ENCODE measurements around the gene DUSP15.
"Not testable (repeated sequence)": the region's sequence is repeated elsewhere in the genome, so short reads cannot be mapped to it uniquely, and the experiment has no call there.

DUSP15 gene, protein sequence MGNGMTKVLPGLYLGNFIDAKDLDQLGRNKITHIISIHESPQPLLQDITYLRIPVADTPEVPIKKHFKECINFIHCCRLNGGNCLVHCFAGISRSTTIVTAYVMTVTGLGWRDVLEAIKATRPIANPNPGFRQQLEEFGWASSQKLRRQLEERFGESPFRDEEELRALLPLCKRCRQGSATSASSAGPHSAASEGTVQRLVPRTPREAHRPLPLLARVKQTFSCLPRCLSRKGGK

DNA sequence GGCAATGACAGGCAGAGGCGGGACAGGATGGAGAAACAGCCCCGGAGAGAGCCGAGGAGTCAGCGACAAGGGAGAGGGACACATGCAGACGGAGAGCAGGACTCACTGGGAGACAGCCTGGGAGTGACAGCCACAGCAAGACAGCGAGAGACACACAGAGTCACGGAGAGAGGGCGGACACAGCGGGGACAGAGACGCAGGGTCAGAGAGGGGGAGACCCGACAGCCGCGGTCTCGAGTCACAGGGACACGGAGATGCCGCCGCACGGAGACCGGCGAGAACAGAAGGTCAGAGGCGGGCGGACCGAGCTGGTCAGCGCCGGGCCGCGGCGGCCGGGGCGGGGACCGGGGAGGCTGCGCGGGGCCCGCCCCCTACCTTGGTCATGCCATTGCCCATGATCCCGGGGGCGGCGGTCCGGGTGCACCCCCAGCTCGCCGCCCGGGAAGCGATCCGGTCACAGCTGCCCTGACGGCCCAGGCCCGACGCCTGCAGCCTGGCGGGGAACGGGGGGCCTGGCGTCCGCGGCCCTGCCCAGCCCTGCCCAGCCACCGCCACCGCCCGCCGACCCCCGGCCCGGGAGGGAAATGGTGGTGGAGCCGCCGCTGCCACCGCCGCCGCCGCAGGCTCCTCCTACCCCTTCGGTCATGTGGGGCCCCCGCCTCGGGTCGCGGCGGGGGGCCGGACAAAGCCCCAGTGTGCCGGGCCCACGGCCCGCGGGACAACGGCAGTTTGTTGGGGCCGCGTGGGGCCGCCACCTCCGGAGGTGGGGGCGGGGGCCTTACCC lies at the start of gene DUSP15, which contains the start of gene TTLL9:
Gene DUSP15 (minus strand): TSS at position 586 of the 784 bp plus-strand sequence. CDS start 190 bp downstream, at position 396.
Gene TTLL9 (plus strand): TSS at position 693 of the 784 bp plus-strand sequence. CDS start 493 bp downstream, outside the sequence.
- no peak for DNase-seq (ENCODE audit: low read depth in 2 of 2)

DNA sequence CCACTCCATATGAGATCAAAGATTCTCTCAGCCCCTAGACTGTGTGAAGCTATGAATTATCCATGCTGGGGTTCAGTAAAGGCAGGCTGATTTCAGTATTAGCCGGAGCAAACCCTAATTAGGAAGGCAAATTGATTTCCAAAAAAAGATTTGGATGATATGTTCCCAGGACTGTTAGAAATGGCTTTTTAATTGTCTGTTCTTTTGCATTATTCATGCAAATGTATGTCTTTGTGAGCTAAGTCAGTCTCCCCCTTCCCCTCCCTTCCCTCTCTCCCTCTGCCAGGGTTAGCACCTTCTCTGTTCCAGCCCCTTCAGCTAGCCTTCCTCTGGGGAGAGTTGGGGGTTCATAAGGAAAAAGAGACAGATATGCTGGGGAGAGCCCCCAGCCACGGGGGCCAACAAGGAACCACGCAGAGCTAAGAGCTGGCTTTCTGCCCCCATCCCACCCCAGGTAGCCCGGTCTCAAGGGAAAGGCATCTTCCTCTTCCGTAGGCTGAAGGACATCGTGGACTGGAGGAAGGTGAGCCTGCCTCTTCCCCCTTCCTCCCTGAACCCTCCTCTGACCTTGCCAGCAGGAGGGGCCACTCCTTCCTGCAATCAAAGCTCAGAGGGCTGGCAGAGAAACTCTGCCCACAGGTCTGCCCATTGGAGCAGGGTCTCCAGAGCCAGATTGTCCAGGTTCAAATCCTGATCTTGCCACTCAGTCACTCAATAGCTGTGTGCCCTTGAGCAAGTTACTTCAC lies 49.3 kb upstream of the DUSP15 start:
- DNase-seq (ENCODE audit: low read depth in 2 of 2), result no peak

DNA sequence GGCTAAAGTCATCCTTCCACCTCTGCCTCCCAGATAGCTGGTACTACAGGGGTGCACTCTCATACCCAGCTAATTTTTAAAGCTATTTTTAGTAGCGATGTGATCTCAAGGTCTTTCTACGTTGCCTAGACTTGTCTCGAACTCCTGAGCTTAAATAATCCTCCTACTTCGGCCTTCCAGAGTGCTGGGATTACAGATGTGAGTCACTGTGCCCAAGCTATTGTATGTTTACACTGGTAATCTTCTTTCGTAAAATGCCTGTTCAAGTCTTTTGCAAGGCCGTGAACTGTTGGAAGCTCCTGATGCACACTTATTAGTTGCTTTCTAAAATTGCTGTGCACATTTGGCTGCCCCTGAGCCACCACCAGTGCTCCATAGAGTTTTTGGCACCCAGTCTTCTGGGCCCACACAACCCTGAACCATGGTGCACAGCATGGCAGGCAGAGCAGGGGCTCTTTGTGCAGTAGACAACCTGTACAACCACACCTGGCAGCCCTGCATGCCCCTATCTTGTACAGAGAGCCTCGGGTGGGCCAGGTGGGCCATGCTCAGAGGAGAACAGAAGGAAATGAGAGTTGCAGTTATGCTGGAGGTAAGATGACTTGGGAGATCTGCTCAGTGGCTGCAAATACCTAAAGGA lies 48.3 kb upstream of the DUSP15 start:
- no peak for DNase-seq (ENCODE audit: low read depth in 2 of 2)

DNA sequence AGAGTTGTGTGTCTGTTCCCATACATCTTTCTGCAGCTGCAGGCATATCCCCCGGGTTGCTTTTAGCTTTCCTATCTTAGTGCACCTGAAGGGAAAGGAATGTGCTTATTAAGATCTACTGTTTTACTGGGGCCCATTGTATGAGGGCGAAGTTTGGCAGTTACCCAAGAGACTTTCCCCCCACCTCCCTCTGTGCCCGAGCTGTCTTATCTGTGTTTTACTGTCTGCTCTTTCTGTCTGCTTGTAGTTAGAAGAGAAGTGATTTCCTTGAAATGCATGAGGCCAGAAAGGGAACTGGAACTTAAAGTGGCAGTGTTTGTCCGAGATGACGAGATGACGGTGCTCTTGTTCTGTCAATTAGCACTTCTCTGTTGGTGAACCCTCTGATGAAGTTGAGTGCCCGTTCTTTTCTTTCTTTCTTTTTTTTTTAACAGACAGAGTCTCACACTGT lies 47.7 kb upstream of the DUSP15 start:
- DNase-seq (ENCODE audit: low read depth in 2 of 2), result not testable (repeated sequence)

DNA sequence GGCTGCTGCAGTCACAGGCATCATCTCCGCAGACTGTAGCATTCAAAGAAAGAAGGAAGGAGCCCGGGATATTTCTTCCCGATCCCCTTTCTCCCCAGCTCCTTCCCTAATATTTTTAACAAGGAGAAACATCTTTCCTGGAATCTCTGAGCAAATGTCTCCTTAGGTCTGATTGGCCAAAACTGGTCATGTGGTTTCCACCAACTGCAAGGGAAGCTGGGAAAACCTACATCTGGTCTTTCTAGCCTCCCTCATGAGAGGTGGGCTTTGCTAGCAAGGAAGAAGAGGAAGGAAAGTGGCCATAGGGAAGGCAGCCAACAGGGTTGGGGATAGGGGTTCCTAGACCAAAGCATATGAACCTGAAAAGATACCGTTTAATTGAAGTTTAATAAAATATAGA lies 46.4 kb upstream of the DUSP15 start:
- DNase-seq (ENCODE audit: low read depth in 2 of 2), result no peak

DNA sequence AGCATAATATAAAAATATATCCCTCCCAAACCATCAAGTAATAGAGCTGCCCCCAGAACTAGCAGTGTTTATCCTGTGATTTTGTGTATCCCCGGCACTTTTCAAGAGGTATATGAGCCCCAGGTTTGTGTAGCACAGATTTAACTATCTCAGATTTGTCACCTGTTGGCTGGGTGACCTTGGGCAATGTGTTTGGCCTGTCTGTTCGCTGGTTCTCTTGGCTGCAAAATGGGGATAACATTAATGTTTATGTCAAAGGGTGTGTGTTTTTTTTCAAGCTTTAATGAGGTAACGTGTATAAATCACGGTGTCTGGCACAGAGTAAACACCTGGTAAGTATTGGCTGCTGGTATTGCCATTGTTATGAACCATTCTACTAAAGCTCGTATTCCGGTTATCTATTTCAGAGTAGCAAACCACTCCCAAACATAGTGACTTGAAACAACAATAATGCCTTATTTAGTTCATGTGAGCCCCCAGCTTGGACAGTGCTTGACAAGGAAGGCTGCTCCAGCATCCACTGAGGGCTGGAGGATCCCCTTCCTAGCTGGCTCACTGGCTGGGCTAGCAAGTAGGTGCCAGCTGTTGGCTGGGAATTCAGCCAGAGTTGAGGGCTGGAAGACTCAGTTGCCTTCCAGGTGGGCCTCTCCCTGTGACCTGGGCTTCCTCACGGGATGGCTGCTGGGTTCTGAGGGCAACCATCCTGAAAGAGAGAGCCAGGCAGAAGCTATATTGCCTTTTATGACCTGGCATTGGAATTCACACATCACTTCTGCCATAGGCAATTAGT lies 45.4 kb upstream of the DUSP15 start:
- DNase-seq (ENCODE audit: low read depth in 2 of 2), result no peak

DNA sequence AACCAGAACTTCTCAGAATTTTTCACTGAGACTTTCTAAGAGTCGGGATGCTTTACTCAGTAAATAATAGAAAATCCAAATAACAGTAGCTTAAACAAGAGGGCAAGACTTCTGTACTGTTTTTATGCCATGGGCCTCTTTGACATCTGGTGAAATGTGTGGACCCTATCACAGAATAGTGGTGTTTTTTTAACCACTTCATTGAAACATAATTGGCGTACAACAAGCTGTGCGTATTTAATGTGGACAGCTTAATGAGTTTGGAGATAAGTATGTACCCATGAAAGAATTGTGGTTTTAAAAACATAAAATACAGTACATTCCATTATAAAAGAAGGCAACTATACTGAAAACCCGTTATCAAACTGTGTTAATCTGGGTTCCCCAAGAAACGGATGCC lies 43.8 kb upstream of the DUSP15 start:
- DNase-seq (ENCODE audit: low read depth in 2 of 2), result no peak

DNA sequence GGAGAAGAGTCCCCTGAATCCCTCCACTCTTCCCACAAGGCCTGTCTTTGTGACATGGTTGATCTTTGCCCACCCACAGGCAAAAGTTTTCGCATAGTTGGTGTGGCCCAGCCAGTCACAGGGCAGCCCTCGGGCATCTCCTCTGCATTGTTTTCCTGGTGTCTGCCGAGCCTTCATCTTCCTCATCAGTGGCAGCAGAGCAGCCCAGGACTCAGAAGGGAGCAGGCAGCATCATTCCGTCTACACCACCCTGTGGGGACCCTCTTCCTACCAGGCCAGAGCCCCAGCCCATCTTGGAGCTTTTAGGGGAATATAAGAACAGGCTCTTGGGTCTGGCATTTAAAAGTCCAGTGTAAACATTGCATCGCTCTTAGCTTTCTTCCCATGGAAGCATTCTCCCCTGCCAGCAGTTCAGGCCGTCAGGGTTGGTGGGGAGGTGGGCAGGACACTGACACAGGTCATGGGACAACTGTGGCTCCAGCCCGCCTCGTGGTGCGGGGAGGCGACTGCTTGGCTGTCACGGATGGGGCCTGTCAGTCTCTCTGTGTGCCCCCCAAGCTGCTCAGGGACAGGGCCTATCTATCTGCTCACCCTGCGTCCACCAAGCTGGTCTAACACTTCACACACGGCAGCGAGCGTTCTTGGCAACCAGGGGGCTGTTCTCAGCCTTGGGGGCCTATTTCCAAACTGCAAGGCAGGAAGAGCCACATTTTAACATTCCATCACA lies 43.3 kb upstream of the DUSP15 start:
- DNase-seq (ENCODE audit: low read depth in 2 of 2), result no peak

DNA sequence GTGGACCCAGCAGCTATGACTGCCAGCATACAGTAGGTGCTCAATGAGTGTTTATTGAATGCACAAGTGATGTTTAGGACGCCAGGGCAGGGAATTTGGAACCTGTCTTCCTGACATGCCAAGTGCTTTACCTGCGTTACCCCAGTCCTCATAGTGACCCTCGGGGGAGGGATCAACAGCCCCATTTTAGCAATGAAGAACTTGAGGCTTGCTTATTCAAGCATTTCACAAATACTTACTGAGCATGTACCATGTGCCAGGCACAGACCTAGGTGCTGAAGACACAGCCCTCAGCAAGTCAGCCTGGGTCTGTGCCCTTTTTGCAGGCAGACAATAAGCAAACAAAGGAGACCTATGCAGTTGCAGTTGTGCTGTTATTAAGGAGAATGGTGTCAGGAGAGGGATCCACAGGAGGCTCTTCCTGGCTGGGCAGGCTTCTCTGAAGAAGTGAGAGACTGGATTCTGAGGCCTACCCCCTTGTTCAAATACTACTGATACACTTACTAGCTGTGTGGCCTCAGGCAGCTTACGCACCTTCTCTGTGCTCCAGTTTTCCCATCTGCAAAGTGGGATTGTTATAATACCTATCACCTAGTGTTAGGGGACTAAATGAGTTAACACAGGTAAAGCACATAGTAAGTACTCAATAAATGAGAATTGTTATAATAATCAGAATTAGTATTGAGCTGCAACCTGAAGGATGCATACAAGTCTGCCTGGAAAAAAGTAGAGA lies 39.9 kb upstream of the DUSP15 start:
- no peak for DNase-seq (ENCODE audit: low read depth in 2 of 2)

DNA sequence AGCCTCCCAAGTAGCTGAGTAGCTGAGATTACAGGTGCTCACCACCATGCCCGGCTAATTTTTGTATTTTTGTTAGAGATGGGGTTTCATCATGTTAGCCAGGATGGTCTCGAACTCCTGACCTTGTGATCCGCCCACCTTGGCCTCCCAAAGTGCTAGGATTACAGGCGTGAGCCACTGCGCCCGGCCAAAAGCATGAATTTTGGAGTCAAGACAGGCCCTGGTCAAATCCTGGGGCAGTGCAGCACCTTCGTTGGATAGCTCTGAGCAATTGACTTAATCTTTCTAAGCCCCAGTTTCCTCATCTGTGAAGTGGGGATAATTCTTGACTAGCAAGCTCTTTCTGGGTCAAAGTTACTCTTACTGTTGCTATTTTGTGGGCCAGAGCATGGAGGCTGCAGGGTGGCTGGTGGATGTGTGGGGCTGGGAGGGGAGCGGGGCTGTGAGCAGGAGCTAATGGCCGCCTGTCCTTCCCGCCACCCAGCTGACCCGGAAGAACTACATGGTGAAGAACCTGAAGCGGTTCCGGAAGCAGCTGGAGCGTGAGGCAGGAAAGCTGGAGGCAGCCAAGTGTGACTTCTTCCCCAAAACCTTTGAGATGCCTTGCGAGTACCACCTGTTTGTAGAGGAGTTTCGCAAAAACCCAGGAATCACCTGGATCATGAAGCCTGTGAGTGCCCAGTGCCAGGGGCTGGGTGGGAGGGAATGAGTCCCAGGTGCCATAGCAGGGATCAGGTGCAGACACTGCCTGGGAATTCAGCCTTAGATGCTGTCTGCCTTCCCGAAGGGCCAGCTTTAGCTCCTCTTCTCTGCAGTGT lies 39.1 kb upstream of the DUSP15 start:
- DNase-seq (ENCODE audit: low read depth in 2 of 2), result no peak

DNA sequence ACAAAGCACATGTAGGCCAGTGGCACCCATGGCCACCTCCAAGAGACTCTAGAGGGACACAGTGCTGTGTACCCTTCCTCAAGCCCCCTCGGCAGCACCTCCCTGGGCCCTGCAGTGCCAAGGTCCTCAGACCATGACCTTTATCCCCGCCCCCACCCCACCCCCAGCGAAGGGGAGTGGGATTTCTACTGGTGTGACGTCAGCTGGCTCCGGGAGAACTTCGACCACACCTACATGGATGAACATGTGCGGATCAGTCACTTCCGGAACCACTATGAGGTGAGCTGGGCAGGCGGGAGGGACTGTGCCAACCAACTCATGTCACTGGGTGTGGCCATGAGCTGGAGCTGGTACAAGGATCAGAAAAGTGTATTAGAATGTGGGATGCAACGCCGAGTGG lies 38.1 kb upstream of the DUSP15 start:
- DNase-seq (ENCODE audit: low read depth in 2 of 2), result no peak

DNA sequence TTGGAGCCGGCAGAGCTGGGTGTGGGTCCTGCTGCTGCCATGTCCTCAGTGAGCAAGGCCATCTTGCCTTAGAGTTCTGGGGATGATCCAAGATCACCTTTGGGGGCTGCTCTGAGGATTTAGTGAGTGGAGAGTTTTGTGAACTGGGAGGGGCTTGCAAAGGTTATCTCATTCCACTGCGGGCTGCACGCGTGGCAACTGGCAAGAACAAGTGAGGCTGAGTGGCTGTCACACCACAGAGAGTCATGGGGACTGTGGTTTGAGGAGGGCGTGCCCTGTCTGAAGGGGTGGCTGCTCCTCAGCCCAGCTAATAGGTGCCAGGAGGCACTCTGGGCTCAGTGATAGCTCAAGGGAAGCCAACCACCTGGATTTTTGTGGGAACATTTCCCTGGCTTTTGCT lies 37.7 kb upstream of the DUSP15 start:
- no peak for DNase-seq (ENCODE audit: low read depth in 2 of 2)

DNA sequence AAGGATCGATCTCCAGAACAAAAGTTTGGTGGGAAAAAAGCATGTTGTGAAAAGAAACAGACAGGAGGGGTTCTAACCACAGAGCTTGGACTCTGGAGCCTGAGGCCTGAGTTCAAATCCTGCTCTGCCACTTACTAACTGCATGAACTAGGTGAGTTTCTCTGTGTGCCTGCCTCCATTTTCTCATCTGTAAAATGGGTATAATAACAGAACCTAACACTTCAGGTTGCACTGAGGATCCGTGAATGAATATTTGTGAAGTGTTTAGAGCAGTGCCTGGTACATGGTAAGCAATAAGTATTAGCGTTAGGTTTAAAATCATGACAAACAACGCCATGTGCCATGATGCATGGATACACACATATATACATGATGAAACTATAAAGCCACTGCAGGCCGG lies 36.7 kb upstream of the DUSP15 start:
- no peak for DNase-seq (ENCODE audit: low read depth in 2 of 2)

DNA sequence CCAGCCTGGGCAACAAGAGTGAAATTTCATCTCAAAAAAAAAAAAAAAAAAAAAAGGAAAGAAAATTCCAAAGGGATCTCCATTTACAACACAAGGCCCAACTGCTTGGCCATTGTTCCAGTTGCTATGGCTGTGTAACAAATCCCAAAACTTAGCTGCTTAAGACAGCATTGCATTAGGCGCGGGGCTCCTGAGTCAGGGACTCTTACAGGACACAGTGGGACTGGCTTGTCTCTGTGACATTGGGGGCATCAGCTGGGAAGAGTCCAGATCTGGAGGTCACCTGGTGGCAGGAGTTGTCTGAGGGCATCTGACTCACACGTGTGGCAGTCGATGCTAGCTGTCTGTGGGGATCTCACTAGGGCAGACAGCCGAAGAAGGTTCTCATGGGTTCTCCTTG lies 35.7 kb upstream of the DUSP15 start:
- no peak for DNase-seq (ENCODE audit: low read depth in 2 of 2)

DNA sequence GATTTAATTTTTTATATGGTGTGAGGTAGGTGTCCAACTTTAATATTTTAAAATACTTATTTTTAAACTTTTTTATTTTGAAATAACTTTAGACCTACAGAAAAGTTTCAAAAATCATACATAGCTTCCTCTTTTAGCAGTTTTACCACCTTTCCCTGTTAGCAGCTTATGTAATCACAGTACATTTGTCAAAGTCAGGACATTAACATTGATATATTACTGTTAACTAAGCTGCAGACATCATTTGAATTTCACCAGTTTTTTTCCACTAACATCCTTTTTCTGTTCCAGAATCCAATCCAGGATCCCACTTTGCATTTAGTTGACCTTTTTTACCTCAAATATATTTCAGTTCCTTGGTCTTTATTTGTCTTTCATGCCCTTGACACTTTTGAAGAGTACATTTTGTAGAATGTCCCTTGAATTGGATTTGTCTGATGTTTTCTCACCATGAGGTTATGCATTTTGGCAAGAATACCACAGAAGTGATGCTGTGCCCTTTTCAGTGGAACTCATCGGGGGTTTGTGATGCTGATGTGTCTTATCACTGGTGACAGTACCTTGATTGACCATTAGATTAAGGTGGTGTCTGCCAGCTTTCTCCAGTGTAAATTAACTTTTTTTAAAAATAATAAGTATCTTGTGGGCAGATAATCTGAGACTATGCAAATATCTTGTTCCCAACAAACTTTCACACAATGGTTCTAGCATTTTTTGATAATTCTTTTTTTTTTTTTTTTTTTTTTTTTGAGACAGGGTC lies 33.5 kb upstream of the DUSP15 start:
- no peak for DNase-seq (ENCODE audit: low read depth in 2 of 2)

DNA sequence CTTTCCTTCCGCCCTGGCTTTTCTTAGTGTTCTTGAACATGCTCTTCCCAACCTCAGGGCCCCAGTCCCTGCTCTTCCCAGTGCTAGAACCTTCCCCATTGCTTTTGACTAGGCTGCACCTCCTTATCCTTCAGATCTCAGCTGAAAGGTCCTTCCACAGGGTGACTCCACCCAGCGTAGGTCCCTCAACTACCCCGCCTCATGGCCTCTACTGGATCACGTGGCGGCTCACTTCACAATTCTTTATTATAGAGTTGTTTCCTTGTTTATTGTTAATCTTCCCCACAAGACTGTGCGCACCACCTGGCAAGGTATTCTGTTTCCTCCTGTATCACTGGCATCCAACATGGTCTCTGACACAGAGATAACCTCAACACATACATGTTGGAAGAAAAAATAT lies 31.3 kb upstream of the DUSP15 start:
- DNase-seq (ENCODE audit: low read depth in 2 of 2), result no peak

DNA sequence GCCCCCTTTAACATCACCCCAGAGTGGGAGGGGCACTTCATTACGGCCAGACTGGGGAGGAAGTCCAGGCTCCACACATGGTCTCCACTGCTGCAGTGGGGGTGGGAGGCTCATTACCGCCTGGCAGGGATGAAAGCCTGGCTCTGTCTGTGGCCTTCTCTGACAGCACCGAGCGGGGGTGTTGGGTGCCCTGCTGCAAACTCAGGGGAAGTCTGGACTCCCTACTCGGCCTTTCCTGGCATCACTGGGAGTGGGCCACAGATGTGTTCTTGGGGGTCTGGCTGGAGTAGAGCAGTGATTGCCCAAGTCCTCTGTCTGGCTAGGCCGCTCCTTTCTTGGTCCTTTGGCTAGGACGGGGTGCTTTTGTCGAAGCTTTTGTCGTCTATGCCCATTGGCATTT lies 27.2 kb upstream of the DUSP15 start:
- DNase-seq (ENCODE audit: low read depth in 2 of 2), result no peak

DNA sequence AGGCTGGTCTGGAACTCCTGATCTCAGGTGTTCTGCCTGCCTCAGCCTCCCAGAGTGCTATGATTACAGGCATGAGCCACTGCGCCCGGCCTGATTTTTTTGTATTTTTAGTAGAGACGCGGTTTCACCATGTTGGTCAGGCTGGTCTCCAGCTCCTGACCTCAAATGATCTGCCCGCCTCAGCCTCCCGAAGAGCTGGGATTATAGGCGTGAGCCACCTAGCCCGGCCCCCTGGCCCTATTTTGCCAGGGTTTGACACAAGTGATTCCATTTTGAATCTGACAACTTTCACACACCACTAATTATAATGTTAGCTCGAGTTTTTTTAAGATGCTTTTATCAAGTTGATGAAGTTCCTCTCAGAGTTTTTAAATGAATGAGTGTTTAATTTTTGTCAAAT lies 25.7 kb upstream of the DUSP15 start:
- no peak for DNase-seq (ENCODE audit: low read depth in 2 of 2)
